CD4-positive, alpha-beta T cell treated with Interleukin-6 at 100 ng/mL for 8 hours (primary cell): Measurements from ENCODE around the gene VPS72.

Experiments
- DNase-seq: peaks from one replicate; pipeline ENCODE4 v3.0.0-alpha.2; 2020; ENCODE audit warnings: mixed read lengths, low spot score

Gene VPS72

DNA sequence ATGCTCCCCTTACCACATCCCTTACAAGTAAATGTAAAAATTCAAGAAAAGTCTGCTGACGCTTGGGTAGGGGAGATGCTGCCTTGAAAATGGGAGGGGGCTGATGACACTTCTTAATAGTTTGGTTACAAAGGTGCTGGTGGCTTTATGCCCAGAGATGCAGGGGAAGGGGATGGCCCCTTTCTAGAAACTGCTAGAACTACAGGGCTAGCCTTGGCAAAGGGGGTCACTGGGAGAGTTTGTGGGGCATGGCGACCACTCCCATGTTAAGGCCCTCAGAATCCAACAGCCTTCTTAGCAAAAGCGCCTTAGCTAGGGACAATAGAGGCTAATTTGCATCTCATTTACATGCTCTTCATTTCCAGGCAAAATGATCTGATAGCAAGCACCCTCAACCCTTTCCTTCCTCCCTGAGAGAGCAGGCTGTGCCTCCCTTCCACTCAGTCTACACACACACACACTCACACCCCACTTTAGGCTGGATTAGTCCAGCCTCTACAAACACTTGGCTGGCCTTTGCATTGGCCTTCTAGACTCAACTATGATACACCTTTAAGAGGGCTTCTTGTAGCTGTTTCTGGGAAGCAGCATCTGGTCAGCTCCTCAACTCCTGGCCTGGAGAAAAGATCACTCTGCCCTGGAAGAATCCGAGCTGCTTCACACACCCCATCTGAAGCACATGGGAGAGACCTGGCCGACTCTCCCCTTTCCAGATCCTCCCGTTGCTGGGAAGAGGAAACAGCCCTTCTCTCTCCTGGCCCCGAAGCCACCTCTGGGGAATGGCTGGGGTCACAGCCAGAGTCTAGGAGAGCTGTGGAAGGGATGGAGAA, 45.3 kb downstream of the VPS72 start:
- DNase-seq: no peak

DNA sequence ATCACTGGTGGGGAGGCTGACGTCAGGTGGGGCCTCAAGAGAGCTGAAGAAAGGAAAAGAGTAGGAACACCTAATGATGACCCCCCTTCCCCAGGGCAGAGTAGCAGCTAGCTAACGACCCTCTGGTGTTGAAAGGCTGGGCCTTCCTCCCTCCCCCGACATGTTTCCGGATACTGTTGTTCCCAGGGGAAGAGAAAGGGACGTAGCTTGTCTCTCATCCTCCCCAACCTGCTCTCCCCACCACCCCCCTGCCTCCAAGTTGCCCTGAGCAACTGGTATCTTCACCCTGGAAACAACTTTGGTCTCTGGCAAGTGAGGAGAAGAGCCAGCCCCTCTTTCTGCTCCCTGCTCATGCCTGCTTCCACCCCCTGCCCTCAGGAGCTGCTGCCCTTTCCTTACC, 46.0 kb downstream of the VPS72 start:
- DNase-seq: no peak

DNA sequence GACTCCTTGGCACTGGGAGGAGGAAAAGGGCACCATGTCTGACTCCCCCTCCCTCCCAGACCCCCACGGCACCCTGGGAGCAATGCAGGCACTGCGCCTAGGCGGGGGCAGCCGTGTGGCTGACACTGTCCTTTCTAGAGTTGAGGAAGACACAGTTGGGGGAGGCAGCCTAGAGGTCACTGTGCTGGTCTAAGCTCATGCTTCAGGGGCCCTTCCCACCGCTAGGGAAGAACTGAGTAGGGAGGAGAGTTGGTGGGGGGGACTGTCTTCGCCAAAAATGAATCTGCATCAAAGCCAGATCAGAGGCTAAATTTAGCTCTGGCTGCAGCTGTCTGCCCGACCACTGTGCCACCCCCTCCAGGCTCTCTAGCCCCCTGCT, 47.0 kb downstream of the VPS72 start:
- no peak for DNase-seq

DNA sequence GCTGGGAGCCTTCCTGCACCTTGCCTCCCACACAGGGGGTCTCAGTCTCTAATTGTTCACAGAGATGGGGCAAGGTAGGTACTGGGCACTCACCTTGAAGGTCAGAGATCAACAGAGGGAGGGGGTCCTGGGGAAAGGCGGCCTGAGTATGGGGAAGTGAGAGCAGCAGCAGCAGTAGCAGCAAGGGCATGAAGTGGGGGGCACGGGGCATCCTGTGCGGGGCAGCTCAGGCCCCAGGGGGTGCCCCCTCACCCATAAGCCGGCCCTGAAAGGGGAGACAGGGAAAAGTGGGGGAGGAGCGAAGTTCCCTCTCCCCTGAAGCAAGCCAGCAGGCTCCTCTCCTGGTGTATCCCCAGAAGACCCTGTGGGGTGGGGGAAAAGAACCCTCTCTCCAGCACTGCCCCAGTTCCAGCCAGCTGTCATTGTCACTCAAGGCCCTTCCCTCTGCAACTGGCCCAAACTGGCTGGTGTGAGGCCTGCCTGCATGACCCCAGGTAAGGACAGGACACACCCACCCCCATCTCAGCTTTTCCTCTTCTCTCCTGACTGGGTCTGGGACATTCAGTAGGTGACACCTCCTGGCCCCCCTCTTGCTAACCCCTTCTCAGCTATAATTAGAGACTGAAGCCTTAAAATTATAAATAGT, 47.5 kb downstream of the VPS72 start:
- DNase-seq: no peak

DNA sequence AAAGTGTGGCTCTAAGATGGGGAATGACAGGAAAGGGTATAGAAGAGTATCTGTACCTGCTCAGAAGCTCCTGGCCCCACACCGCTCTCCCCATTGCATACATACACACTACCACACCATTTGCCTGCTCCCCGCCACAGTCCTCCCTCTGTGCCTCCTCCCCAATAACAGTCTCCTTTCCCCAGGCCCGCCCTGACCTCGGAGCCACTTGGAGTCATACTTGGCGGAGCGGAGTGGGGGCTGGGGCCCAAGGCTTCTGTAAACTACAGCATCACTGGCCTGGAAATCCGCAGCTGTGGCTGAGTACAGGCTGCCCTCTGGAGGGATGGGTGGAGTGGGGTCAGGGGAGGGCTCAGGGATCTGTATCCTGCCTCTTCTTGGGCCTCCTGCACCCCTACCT, 52.2 kb downstream of the VPS72 start:
- DNase-seq: no peak

DNA sequence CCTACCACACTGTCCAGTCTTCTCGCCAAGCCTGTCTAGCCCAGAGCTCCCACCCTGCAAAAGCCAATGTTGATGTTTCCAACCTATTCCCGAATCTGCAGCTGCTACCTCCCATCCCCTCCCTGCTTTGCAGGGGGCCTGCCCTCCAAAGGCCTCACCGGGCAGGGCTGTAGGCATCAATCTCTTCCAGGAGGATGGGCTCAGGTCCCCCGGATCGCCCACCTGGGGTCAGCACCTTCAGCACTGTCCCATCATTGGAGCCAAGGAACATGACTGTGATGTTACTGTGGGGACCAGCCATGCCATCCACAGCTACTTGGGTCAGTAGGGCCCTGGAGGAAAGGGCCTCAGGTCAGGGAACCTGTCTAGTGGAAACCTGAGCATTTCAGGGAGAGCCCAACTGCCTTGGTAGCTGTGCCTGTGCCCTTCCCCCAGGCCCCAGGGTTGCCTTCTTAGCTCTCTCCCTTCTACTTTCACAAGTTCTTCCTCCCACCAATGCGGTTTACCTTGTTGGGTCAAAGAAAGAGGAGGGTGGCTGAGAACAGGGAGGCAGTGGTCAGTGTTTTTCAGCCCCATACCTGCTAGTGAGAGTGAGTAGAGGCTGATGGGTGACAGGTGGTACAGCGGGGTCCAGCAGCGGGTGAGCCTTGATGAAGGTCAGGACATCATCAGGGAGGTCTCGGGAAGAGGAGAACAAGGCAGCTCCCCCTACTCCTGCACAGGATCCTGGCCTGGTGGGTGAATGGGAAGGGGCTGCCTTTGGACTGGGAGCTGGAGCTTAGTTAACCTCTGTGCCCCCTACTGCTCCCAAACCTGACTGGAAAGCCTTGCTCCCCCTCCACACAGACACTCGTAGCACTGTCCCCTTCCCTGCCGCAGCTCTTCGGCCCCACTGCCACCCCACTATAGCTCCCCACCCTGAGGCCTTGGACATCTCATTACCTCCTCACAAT, 54.3 kb downstream of the VPS72 start:
- DNase-seq: no peak

DNA sequence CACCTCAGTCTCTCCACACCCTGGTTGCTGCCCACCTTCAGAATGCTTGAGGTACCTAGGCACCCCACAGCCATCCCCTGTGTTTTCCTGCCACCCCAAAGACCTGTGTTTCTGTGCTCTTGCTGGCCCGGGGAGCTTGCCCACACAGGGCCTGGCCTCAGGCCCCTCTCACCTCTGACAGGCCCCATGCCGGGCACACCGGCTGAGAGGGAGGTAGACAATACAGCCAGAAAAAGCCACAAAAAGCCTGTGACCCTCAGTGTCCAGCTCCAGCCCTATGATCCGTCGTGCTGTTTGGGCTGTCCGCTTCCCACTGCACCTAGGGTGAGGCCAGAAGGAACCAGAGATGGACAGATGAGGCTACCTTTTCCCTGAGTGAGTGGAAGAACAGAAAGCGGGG, 55.0 kb downstream of the VPS72 start:
- no peak for DNase-seq

DNA sequence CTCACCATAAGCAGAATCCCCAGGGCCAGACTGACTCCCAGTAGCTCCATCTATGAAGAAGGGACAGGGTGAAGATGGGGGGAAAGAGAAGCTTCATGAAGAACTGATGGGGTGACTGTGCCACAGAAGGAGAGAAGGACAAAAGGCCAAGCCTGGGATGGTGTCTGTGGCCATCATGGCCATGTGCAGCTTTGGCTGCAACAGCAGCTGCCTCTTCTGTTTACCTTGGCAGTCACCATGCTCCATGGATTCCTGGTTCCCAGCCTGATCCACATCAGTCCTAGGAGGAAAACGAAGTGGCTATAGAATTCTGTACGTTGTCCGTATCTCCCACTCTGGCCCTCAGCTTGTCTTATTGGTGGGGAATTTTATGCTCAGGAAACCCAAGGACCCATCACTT, 55.6 kb downstream of the VPS72 start:
- no peak for DNase-seq

DNA sequence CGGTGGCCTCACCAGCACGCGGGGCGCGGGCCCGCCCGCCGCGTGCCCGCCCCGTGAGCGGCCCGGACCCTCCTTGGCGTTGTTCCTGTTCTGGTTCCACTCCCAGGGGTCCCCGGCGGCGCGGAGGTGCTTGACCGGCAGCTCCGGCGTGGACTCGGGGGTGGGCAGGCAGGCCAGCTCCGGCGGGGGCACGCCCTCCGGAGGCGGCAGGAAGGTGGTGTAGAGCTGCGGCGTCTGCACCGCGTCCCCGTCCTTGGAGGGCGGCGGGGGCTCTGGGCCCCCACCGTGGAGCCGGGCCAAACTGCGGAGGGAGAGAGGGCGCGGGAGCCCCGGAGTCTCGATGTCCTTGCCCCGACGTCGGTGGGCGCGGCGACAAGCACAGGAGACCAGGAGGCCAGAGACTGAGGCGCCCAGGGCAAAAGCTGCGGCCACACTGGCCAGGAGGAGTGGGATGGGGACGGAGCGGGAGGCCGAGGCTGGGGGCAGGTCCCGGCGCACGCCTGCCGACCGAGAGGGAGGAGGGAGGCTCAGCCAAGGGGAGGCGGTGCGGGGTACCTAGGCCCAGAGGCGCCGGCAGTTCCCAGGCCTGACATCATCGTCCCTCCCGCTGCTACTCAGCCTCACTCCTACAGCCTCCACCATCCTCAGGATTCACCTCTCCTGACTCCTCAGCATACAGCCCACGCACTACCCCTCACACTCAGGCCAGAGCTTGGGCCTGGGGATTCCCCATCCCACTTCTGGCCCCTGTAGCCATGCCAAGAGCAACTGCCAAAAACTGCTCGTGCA, 56.8 kb downstream of the VPS72 start:
- no peak for DNase-seq

DNA sequence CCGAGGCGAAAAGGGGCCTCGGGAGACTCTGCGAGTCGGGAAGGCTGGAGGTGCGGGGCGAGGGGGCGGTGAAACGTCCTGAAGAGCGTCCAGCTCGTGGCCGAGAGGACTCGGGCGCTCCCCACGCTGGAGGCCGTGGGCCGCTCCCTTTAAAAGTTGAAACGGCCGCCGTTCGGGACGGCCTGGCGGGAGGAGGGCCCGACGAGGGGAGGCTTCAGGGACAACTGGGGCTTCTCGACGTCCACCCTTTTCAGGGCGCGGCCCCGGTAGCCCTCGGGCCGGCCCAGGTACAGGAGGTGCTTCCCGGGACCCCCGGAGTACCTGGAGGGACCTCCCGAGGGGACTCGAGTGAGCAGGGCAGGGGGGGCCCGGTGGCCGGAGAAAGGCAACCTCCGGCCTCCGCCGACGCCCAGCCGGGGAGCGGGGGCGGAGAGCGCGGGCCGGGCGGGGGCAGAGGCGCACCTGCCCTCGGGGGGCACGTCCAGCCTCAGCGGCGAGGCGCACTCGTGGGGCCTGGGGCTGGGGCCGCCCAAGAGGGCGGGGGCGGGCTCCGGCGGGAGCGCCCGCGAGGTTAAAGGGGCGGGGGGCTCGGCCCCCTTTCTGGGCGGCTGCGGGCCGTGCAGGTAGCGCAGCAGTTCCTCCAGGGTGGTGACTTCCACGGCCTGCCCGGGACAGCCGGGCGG, 57.5 kb downstream of the VPS72 start:
- no peak for DNase-seq

DNA sequence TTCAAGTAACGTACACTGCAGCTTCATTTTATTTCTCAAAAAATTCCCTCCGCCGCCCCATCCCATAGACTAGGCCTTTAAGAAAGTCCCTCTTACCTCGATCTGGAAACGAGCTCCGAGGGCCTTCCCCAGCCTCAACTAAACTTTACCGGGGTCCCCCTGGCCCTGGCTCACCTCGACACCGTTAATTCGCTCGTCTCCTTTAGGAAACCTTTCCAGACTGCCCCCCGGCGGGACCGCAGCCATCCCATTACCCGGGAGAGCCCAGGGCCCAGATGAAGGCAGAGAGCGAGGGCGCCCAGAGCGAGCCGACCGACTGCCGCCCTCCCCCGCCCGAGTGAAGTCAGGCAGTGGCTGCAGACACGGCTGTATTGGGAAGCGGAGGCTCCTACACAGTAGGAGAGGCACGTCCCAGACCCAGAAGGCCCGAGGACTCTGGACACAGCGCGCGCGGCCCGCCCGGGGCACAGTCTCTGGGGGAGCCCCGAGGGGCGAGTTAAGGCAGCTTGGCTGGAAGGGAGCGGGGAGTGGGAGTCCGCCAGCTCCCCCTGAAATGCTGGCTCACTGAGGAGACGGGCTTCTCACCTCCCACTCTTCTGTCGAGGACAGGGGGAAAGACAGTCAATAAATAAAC, 58.2 kb downstream of the VPS72 start:
- DNase-seq: no peak

DNA sequence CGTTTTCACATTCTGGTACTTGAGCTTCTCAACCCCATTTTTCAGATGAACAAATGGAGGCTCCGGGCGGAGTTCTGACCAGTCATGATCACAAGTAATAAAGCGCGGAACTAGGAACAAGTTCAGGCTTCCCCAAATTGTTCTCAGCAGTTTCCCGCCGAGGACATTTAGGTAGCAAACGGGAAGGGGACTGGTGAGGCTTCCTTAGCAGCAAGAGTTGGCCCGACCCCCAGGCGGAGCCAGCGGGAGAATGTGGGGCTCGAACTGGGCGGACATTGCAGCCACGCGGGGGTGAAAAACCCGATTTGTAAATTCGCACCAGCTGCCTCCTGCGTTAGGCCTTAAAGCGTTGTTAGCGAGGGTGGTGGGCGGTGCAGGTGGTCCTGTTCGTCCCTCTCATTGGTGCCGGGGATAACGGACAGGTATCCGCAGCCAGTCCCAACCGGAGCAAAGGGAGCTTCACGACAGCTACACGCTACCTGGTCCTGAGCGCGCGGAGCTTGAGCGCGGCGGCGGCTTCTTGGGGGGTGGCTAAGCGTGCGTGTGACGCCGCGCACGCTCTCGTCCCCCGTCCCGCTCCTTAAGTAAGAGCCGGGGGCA, 58.9 kb downstream of the VPS72 start:
- peak; percentile 83 for DNase-seq

DNA sequence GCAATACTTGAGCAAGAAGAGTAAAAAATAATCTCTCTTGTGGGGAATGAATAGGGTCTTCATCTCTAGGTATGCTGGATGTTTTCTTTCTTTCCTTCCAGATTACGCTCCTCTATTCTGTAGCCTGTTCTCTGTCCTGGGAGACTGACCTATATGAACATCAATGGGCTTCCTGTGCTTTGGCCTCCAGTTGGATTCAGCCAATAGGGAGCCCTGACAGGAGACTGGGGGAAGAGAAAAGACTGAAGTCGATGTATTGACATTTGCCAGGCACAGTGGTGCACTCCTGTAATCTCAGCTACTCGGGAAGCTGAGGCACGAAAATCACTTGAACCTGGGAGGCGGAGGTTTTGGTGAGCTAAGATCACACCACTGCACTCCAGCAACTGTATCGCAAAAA, 61.2 kb downstream of the VPS72 start:
- DNase-seq: no peak
